ENCODE results near the gene CCNC.

CCNC gene

GRCh38 chr6:99588618-99589289 lies 20.3 kb upstream of the CCNC start:
- no peaks in the 10 kb centered on the region for H3K36me3 ChIP-seq
- H3K4me2 ChIP-seq, result peak overlapping the region; percentile 94
- H3K9me3 ChIP-seq, result peaks cover 11% of the 10 kb centered on the region; the same call in 1 of the 2 replicates
- no peak for TF ChIP-seq Cebpa-rat (IDR thresholded peaks at IDR 0.05)
- peak overlapping the region; percentile 70 for H3K4me3 ChIP-seq
- peaks cover 16% of the 10 kb centered on the region; the same call in 1 of the 2 replicates for H4K20me1 ChIP-seq
- peaks cover 58% of the 10 kb centered on the region for H3K27me3 ChIP-seq
- no peak overlapping the region for H3K27ac ChIP-seq
- H3K9ac ChIP-seq, result peak overlapping the region; percentile 64
- 0 out of 2 replicates have a peak, but pooled peaks cover 3% of the 10 kb centered on the region for H3K4me1 ChIP-seq

- Histone ChIP-seq H3K36me3 (no peaks in the 10 kb centered on the region), H3K4me1 (0 out of 2 replicates have a peak, but pooled peaks cover 3% of the 10 kb centered on the region), H3K27ac (no peak overlapping the region), H3K27me3 (peaks cover 56% of the 10 kb centered on the region), H4K20me1 (peaks cover 16% of the 10 kb centered on the region; the same call in 1 of the 2 replicates), H3K9ac (no peak overlapping the region), H3K4me3 (no peak overlapping the region), H3K4me2 (no peak overlapping the region), H3K9me3 (peaks cover 11% of the 10 kb centered on the region; the same call in 1 of the 2 replicates)
- no peak for TF ChIP-seq Cebpa-rat (IDR thresholded peaks at IDR 0.05)
These were observed 19.3 kb upstream of the CCNC start for GRCh38 chr6:99587792-99588191.

DNA sequence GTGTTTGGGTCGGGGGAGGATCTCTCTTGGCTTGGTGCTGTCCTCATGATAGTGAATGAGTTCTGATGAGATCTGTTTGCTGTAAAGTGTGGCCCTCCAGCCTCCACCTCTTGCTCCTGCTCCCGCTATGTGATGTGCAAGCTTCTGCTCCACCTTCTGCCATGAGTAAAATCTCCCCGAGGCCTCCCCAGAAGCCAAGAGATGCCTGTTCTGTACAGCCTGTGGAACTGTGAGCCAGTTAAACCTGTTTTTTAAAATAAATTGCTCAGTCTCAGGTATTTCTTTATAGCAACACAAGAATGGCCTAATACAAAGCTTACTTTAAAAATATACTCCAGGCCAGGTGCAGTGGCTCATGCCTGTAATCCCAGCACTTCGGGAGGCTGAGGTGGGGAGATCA lies 11.3 kb upstream of the CCNC start:
- Histone ChIP-seq H3K9ac (no peak overlapping the region), H3K36me3 (no peaks in the 10 kb centered on the region), H3K4me2 (no peak overlapping the region), H3K27me3 (no peaks in the 10 kb centered on the region), H4K20me1 (no peaks in the 10 kb centered on the region), H3K27ac (no peak overlapping the region), H3K4me1 (no peaks in the 10 kb centered on the region), H3K4me3 (no peak overlapping the region), H3K9me3 (no peaks in the 10 kb centered on the region)
- no peak for TF ChIP-seq Cebpa-rat (IDR thresholded peaks at IDR 0.05)

DNA sequence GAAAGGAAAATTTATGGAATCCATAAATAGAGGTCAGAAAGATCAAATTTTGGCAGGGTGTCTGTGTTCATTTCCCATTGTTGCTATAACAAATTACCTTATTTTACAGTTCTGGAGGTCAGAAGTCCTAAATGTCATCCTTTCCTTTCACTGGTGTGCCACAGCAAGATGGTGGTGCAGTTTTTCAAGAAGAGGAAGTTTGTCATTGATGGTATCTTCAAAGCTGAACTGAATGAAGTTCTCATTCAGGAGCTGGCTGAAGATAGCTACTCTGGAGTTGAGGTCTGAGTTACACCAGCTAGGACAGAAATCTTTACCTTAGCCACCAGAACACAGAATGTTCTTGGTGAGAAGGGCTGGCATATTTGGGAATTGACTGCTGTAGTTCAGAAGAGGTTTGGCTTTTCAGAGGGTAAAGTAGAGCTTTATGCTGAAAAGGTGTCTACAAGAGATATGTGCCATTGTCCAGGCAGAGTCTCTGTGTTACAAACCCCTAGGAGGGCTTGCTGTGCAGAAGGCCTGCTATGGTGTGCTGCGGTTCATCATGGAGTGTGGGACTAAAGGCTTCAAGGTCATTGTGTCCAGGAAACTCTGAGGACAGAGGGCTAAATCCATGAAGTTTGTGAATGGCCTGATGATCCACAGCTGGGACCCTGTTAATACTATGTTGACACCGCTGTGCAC lies 7.2 kb upstream of the CCNC start:
- no peaks in the 10 kb centered on the region for H4K20me1 ChIP-seq
- H3K36me3 ChIP-seq, result no peaks in the 10 kb centered on the region
- no peak for TF ChIP-seq Cebpa-rat (IDR thresholded peaks at IDR 0.05)
- no peaks in the 10 kb centered on the region for H3K27me3 ChIP-seq
- H3K4me3 ChIP-seq, result no peak overlapping the region
- H3K4me2 ChIP-seq, result no peak overlapping the region
- H3K9ac ChIP-seq, result no peak overlapping the region
- H3K4me1 ChIP-seq, result peaks cover 7% of the 10 kb centered on the region
- no peaks in the 10 kb centered on the region for H3K9me3 ChIP-seq
- no peak overlapping the region for H3K27ac ChIP-seq

- no peaks in the 10 kb centered on the region for H3K36me3 ChIP-seq
- no peak overlapping the region for H3K4me2 ChIP-seq
- H3K4me3 ChIP-seq, result no peak overlapping the region
- H4K20me1 ChIP-seq, result no peaks in the 10 kb centered on the region
- H3K4me1 ChIP-seq, result peaks cover 7% of the 10 kb centered on the region
- H3K27ac ChIP-seq, result no peak overlapping the region
- TF ChIP-seq Cebpa-rat (IDR thresholded peaks at IDR 0.05), result no peak
- H3K9ac ChIP-seq, result no peak overlapping the region
- no peaks in the 10 kb centered on the region for H3K27me3 ChIP-seq
- H3K9me3 ChIP-seq, result no peaks in the 10 kb centered on the region
These were observed 5.6 kb upstream of the CCNC start for GRCh38 chr6:99573980-99574617.

DNA sequence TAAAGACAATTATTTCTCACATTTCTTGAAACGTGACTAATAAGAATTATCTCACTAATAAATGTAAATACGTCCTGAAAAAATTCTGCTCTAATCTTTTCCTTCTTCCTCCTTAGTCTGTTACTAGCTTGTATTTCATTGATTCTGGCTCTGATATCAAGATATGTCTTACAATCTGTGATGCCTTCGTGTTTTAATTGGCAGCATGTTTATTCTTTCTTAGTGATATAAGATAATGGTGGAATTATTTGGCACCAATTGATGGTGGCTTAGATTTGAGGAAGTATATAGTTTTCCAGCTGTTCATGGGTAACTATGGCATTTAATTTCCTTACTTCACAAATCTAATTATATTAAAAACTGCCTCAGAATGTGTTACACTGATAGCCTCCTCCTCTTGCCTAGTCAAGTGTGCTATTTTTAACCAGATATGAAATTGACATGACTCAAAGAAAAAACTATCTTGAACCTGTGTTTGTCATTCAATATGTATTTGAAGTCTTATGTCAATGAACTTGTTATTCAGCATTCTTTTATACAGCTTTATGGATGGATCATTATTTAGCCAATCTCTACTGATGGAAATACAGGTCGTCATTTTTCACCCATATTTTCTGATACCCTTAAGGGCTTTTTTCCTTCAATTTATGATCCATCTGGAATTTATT lies 5.3 kb downstream of the CCNC start:
- Histone ChIP-seq H3K27ac (no peak overlapping the region), H4K20me1 (peaks cover 96% of the 10 kb centered on the region), H3K36me3 (peaks cover 30% of the 10 kb centered on the region), H3K9ac (no peak overlapping the region), H3K4me3 (no peak overlapping the region), H3K4me1 (peaks cover 14% of the 10 kb centered on the region), H3K9me3 (no peaks in the 10 kb centered on the region), H3K4me2 (no peak overlapping the region), H3K27me3 (no peaks in the 10 kb centered on the region)
- no peak for TF ChIP-seq Cebpa-rat (IDR thresholded peaks at IDR 0.05)

GRCh38 chr6:99560668-99561067 lies 7.8 kb downstream of the CCNC start:
- no peak overlapping the region for H3K4me2 ChIP-seq
- TF ChIP-seq Cebpa-rat (IDR thresholded peaks at IDR 0.05), result no peak
- no peak overlapping the region for H3K9ac ChIP-seq
- peaks cover 53% of the 10 kb centered on the region for H3K36me3 ChIP-seq
- no peaks in the 10 kb centered on the region for H3K9me3 ChIP-seq
- no peak overlapping the region for H3K27ac ChIP-seq
- no peaks in the 10 kb centered on the region for H3K27me3 ChIP-seq
- H3K4me1 ChIP-seq, result no peaks in the 10 kb centered on the region
- H3K4me3 ChIP-seq, result no peak overlapping the region
- peaks cover 72% of the 10 kb centered on the region for H4K20me1 ChIP-seq

GRCh38 chr6:99559057-99559456 lies 9.4 kb downstream of the CCNC start:
- Histone ChIP-seq H4K20me1 (peaks cover 55% of the 10 kb centered on the region), H3K9me3 (no peaks in the 10 kb centered on the region), H3K27me3 (no peaks in the 10 kb centered on the region), H3K27ac (no peak overlapping the region), H3K9ac (no peak overlapping the region), H3K4me3 (no peak overlapping the region), H3K4me1 (no peaks in the 10 kb centered on the region), H3K4me2 (no peak overlapping the region), H3K36me3 (peaks cover 68% of the 10 kb centered on the region)
- no peak for TF ChIP-seq Cebpa-rat (IDR thresholded peaks at IDR 0.05)

- Histone ChIP-seq H4K20me1 (peaks cover 17% of the 10 kb centered on the region), H3K27ac (no peak overlapping the region), H3K4me3 (no peak overlapping the region), H3K27me3 (no peaks in the 10 kb centered on the region), H3K4me2 (no peak overlapping the region), H3K36me3 (peaks cover 72% of the 10 kb centered on the region), H3K4me1 (no peaks in the 10 kb centered on the region), H3K9me3 (no peaks in the 10 kb centered on the region), H3K9ac (no peak overlapping the region)
- TF ChIP-seq Cebpa-rat (IDR thresholded peaks at IDR 0.05), result no peak
These were observed 14.6 kb downstream of the CCNC start for GRCh38 chr6:99553888-99554287.
